SU-DHL-6 (cell line): ENCODE measurements around the gene FHAD1.

Source experiments
- H2AFZ ChIP-seq: fragments of 200-600 bp; sonication (generic); 2 replicates; pipeline ENCODE4 v1.6.1; 2014; ENCODE audit warnings: low read depth, mild to moderate bottlenecking, moderate library complexity, mixed read lengths, antibody characterized with exemption, low read length; ENCODE audit not compliant: severe bottlenecking
- H3F3A ChIP-seq: fragments of 200-600 bp; shearing (Covaris generic); 2 replicates; pipeline ENCODE4 v1.6.0; 2016; ENCODE audit warnings: antibody characterized with exemption, mild to moderate bottlenecking; ENCODE audit not compliant: insufficient read depth
- H3K27ac ChIP-seq: fragments of 200-600 bp; sonication (generic); 2 replicates; pipeline ENCODE4 v1.5.1; 2016; ENCODE audit warnings: low read depth, mild to moderate bottlenecking, low read length, moderate library complexity, mixed read lengths
- H3K27me3 ChIP-seq: fragments of 200-600 bp; sonication (generic), shearing (Covaris generic); 2 replicates; pipeline ENCODE4 v1.6.0; 2014; ENCODE audit warnings: mild to moderate bottlenecking, low read length
- H3K36me3 ChIP-seq: fragments of 200-600 bp; sonication (generic); 2 replicates; pipeline ENCODE4 v1.6.1; 2014; ENCODE audit warnings: mild to moderate bottlenecking, low read length, mixed read lengths
- H3K4me2 ChIP-seq: fragments of 300-600, 200-600 bp; shearing (Covaris generic), sonication (generic); 2 replicates; pipeline ENCODE4 v1.6.0; 2014; ENCODE audit warnings: low read length, low read depth, mild to moderate bottlenecking; ENCODE audit not compliant: poor library complexity, severe bottlenecking
- H3K4me3 ChIP-seq: fragments of 200-600 bp; sonication (generic); 2 replicates; pipeline ENCODE4 v1.5.1; 2014; ENCODE audit warnings: antibody characterized with exemption, low read length, mild to moderate bottlenecking, mixed read lengths; ENCODE audit not compliant: insufficient read depth, poor library complexity, severe bottlenecking
- H3K79me2 ChIP-seq: fragments of 200-600 bp; sonication (generic); 2 replicates; pipeline ENCODE4 v1.6.1; 2014; ENCODE audit warnings: mild to moderate bottlenecking, low read length, moderate library complexity; ENCODE audit not compliant: insufficient read depth
- H3K9ac ChIP-seq: fragments of 200-600 bp; sonication (generic); 2 replicates; pipeline ENCODE4 v1.7.0; 2014; ENCODE audit warnings: mild to moderate bottlenecking, low read length
- H3K9me2 ChIP-seq: fragments of 200-600 bp; sonication (generic); replicated peaks from 2 replicates; pipeline ENCODE4 v1.6.1; 2014; ENCODE audit warnings: low read length; ENCODE audit not compliant: insufficient read depth
- H3K9me3 ChIP-seq: fragments of 200-600 bp; sonication (generic); 2 replicates; pipeline ENCODE4 v1.6.1; 2014; ENCODE audit warnings: low read length, mixed read lengths; ENCODE audit not compliant: insufficient read depth
- H4K20me1 ChIP-seq: fragments of 200-600 bp; sonication (generic); 2 replicates; pipeline ENCODE4 v1.6.1; 2014; ENCODE audit warnings: low read depth, mild to moderate bottlenecking, antibody characterized with exemption, low read length, moderate library complexity, mixed read lengths
- EZH2phosphoT487 ChIP-seq: fragments of 200-600 bp; sonication (generic), shearing (Covaris generic); conservative IDR thresholded peaks from 2 replicates; pipeline ENCODE4 v1.6.1; 2018; ENCODE audit warnings: mild to moderate bottlenecking, antibody characterized with exemption, low read length, moderate library complexity, mixed read lengths
- TF ChIP-seq, protein P1 (sequence below): fragments of 200-600 bp; sonication (generic); IDR thresholded peaks from one replicate; pipeline ENCODE4 v1.5.1; 2017; ENCODE audit warnings: antibody characterized with exemption, mild to moderate bottlenecking, low read length, moderate library complexity; ENCODE audit not compliant: insufficient read depth, poor library complexity, severe bottlenecking

The FHAD1 gene

DNA sequence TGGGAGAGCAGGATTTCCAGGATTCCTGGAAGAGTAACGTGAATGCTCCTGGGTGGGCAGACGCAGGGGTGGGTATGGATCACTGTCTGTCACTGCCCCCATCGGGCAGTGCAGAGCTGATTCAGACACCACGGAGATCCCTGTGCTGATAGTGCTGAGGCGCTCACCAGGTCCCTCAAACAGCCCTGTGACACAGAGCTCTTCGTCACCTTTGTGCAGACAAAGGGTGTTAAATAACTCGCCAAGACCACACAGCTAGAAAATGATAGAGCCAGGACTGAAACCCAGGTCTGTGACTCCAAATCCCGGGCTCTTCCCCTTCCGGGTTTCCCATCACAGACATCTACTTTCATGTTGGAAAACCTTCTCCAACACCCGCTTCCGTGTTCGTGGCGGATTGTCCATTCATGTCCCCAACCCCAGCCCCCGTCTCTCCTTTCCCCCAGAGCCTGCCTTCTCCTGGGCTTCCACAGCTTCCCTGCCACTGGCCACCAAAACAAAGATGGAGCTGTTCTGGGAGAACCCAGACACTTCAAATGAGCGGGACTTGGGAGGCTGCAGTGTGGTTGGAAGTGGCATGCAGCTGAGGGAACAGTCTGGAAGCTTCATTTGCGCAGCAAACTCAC lies 165.3 kb downstream of the FHAD1 start:
- TF ChIP-seq EZH2phosphoT487, result no peak
- TF ChIP-seq, protein P1, sequence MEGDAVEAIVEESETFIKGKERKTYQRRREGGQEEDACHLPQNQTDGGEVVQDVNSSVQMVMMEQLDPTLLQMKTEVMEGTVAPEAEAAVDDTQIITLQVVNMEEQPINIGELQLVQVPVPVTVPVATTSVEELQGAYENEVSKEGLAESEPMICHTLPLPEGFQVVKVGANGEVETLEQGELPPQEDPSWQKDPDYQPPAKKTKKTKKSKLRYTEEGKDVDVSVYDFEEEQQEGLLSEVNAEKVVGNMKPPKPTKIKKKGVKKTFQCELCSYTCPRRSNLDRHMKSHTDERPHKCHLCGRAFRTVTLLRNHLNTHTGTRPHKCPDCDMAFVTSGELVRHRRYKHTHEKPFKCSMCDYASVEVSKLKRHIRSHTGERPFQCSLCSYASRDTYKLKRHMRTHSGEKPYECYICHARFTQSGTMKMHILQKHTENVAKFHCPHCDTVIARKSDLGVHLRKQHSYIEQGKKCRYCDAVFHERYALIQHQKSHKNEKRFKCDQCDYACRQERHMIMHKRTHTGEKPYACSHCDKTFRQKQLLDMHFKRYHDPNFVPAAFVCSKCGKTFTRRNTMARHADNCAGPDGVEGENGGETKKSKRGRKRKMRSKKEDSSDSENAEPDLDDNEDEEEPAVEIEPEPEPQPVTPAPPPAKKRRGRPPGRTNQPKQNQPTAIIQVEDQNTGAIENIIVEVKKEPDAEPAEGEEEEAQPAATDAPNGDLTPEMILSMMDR, result no peak
- no peaks in the 10 kb centered on the region for H4K20me1 ChIP-seq
- no peak overlapping the region for H3K9ac ChIP-seq
- peaks cover 20% of the 10 kb centered on the region; the same call in 1 of the 2 replicates for H3K79me2 ChIP-seq
- no peak overlapping the region for H3K27ac ChIP-seq
- H3K4me2 ChIP-seq, result no peak overlapping the region
- no peaks in the 10 kb centered on the region for H3K27me3 ChIP-seq
- no peak overlapping the region for H2AFZ ChIP-seq
- H3K4me3 ChIP-seq, result no peak overlapping the region
- H3K9me2 ChIP-seq, result no peaks in the 10 kb centered on the region
- no peaks in the 10 kb centered on the region for H3F3A ChIP-seq
- H3K9me3 ChIP-seq, result no peaks in the 10 kb centered on the region
- H3K36me3 ChIP-seq, result no peaks in the 10 kb centered on the region

DNA sequence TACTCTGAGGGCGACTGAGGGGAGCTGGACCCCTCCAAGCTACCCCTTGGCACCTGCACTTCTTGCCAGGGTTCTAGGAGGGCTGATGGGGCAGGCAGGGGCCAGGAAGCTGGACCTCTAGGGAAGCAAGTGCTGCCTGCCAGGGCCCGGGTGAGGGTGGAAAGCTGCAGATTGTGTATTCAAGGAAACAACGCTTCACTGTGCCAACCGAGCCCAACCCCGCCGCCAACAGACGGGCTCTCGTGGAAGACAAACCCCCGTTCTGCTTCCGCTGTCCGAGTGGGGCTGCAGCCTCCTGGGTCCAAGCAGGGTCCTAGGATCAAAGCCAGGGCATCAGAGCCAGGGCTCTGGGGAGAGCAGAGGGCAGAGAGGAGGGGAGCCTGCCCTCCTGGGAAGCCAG lies 165.8 kb downstream of the FHAD1 start:
- no peaks in the 10 kb centered on the region for H3K27me3 ChIP-seq
- no peaks in the 10 kb centered on the region for H3F3A ChIP-seq
- H3K9ac ChIP-seq, result no peak overlapping the region
- H3K4me2 ChIP-seq, result no peak overlapping the region
- no peak overlapping the region for H3K27ac ChIP-seq
- H3K79me2 ChIP-seq, result peaks cover 20% of the 10 kb centered on the region; the same call in 1 of the 2 replicates
- no peaks in the 10 kb centered on the region for H4K20me1 ChIP-seq
- H3K9me2 ChIP-seq, result no peaks in the 10 kb centered on the region
- H2AFZ ChIP-seq, result no peak overlapping the region
- H3K4me3 ChIP-seq, result no peak overlapping the region
- no peaks in the 10 kb centered on the region for H3K9me3 ChIP-seq
- TF ChIP-seq EZH2phosphoT487, result no peak
- TF ChIP-seq, protein P1, result no peak
- no peaks in the 10 kb centered on the region for H3K36me3 ChIP-seq

DNA sequence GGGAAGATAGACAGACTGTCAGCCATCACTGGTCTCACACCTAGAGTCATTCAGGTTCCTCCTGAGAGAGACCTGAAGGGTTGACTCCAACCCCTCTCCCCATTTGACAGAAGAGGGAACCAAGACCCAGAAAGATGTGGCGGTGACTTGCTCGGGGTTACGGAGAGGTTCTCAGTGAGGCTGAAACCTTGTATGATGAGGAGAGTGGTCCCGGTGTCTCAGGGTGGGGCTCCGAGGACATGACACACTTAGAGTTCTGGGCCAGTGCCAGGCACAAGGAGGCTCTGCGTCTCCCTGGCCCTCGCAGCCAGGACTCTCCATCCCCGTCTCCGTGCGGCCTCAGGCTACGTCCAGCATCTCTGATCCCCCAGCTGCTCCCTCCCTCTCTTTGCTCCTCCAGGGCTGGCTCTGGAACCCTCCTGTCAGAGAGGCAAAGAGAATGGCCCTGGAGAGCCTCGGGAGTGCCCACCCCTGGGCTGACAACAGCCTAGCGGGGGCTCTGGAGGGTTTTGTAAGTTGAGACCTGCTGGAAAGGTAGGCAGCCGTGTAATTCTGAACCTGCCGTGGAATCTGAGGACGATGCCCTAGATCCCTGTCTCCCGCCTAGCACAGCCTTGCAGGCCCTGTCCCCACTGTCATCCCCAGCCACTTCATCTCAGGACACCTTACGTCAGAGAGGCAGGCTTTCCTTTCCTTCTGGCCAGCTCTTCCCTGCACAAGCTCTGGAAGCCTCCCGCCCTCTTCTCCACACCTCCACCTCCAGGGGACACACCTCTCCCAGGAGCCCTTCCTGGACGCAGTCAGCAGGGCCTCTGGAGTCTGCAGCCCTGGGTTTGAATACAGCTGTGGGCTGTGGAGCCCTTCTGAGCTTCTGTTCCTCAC lies 166.8 kb downstream of the FHAD1 start:
- no peak overlapping the region for H3K4me3 ChIP-seq
- no peaks in the 10 kb centered on the region for H3K36me3 ChIP-seq
- H3K79me2 ChIP-seq, result peaks cover 20% of the 10 kb centered on the region; the same call in 1 of the 2 replicates
- H3K4me2 ChIP-seq, result no peak overlapping the region
- H3K27ac ChIP-seq, result no peak overlapping the region
- H3K9me2 ChIP-seq, result no peaks in the 10 kb centered on the region
- no peak overlapping the region for H3K9ac ChIP-seq
- TF ChIP-seq EZH2phosphoT487, result no peak
- TF ChIP-seq, protein P1, result no peak
- no peaks in the 10 kb centered on the region for H4K20me1 ChIP-seq
- H3F3A ChIP-seq, result no peaks in the 10 kb centered on the region
- no peaks in the 10 kb centered on the region for H3K27me3 ChIP-seq
- H3K9me3 ChIP-seq, result no peaks in the 10 kb centered on the region
- H2AFZ ChIP-seq, result no peak overlapping the region
